Body of pancreas (tissue), 4 donors: Measurements from ENCODE around the gene FBN2. TPM values are rescaled to one million over a fixed set of nuclear protein-coding genes. Genes with fewer than 3 reads are reported as not detected.

ENCODE experiments used
- ATAC-seq: fragments of 150-250 bp; one replicate; pipeline ENCODE4 v1.9.1; 2016
- DNase-seq, 4 donors: peaks; one replicate each; pipeline ENCODE4 v3.0.0-alpha.2; 2019
- H3K27ac ChIP-seq, 4 donors: fragments of 200-600 bp; sonication (generic); 1 replicate in 3 of 4; 2 replicates in 1 of 4; pipeline versions ENCODE4 v1.5.1 to v1.6.1; 2016 to 2019; ENCODE audit warnings: mild to moderate bottlenecking in 1 of 4, mixed read lengths in 1 of 4, moderate library complexity in 1 of 4
- H3K27me3 ChIP-seq, 2 donors: fragments of 200-600 bp; sonication (generic); one replicate each; pipeline ENCODE4 v1.6.0; 2016; ENCODE audit warnings: mild to moderate bottlenecking in 1 of 2
- H3K36me3 ChIP-seq, 2 donors: fragments of 200-600 bp; sonication (generic); replicated peaks in 1 of 2; 2 replicates each; pipeline ENCODE4 v1.5.1; 2016; ENCODE audit warnings: low read depth in 2 of 2; ENCODE audit not compliant: insufficient read depth in 1 of 2
- H3K4me1 ChIP-seq: fragments of 200-600 bp; sonication (generic); one replicate; pipeline ENCODE4 v1.6.0; 2016
- H3K4me3 ChIP-seq, 2 donors: fragments of 200-600 bp; sonication (generic); 1 replicate in 1 of 2; 2 replicates in 1 of 2; pipeline ENCODE4 v1.5.1; 2016 to 2019
- H3K9me3 ChIP-seq, 3 donors: fragments of 200-600 bp; sonication (generic); 1 replicate in 2 of 3; 2 replicates in 1 of 3; pipeline ENCODE4 v1.5.1; 2016
- POLR2A ChIP-seq, 3 donors: fragments of 450-650 bp; IDR thresholded peaks; one replicate each; pipeline ENCODE4 v1.6.1; 2016; ENCODE audit warnings: antibody characterized with exemption in 3 of 3, mild to moderate bottlenecking in 2 of 3
- WGBS, 2 donors: methylation state at CpG; one replicate each; pipeline ENCODE4 v1.1.5; 2017; 5-methylcytosine and 5-hydroxymethylcytosine counted together
- intact Hi-C: fragments of 100-400 bp; cut with DNase I; formaldehyde crosslinking; loops from one replicate; pipeline ENCODE4 v1.15.1; 2023
- total RNA-seq, 2 donors: library from RNA; depleted of rRNA; stranded (reverse); fragments of >200 nt; gene quantifications; one replicate each; pipeline ENCODE4 v1.1.0, GENCODE V29; 2016
- TF ChIP-seq, protein P1 (sequence below), 7 experiments: fragments of 450-650 bp in 4 of 7; fragments of 200-600 bp in 3 of 7; sonication (generic) in 3 of 7; IDR thresholded peaks; one replicate each; pipeline ENCODE4 v1.5.1; 2016 to 2019; ENCODE audit warnings: antibody characterized with exemption in 7 of 7

FBN2 gene
- total RNA-seq, 2 donors from 2014 or later = 0.26 TPM; not detected in 1

- no peaks in the 10 kb centered on the region for H3K4me1 ChIP-seq
- DNase-seq (no peak), ATAC-seq (no peak)
- no peaks in the 10 kb centered on the region for H3K36me3 ChIP-seq
- TF ChIP-seq POLR2A (IDR thresholded peaks at IDR 0.05) = no peak
- TF ChIP-seq, protein P1, sequence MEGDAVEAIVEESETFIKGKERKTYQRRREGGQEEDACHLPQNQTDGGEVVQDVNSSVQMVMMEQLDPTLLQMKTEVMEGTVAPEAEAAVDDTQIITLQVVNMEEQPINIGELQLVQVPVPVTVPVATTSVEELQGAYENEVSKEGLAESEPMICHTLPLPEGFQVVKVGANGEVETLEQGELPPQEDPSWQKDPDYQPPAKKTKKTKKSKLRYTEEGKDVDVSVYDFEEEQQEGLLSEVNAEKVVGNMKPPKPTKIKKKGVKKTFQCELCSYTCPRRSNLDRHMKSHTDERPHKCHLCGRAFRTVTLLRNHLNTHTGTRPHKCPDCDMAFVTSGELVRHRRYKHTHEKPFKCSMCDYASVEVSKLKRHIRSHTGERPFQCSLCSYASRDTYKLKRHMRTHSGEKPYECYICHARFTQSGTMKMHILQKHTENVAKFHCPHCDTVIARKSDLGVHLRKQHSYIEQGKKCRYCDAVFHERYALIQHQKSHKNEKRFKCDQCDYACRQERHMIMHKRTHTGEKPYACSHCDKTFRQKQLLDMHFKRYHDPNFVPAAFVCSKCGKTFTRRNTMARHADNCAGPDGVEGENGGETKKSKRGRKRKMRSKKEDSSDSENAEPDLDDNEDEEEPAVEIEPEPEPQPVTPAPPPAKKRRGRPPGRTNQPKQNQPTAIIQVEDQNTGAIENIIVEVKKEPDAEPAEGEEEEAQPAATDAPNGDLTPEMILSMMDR (IDR thresholded peaks at IDR 0.05) = no peak
- WGBS, 2 donors = 69 to 74% methylated on average over 13 of the region's 13 CpGs
- H3K9me3 ChIP-seq = no peaks in the 10 kb centered on the region
- no peak overlapping the region for H3K27ac ChIP-seq
- H3K27me3 ChIP-seq = no peaks in the 10 kb centered on the region
- H3K4me3 ChIP-seq = no peak overlapping the region
- intact Hi-C loops = no loop called here
These were observed 21.6 kb upstream of the FBN2 start for GRCh38 chr5:128559300-128560297.

DNA sequence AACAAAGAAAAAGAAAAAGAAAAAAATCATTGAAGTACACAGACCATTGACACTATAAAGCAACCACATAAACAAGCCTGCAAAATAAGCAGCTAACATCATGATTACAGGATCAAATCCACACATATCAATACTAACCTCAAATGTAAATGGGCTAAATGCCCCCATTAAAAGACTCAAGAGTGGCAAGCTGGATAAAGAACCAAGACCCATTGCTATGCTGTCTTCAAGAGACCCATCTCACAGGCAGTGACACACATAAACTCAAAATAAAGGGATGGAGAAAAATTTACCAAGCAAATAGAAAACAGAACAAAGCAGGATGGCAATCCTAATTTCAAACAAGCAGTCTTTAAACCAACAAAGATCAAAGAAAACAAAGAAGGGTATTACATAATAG lies 15.7 kb upstream of the FBN2 start:
- H3K27me3 ChIP-seq = no peaks in the 10 kb centered on the region
- no peak overlapping the region for H3K27ac ChIP-seq
- H3K4me1 ChIP-seq = no peaks in the 10 kb centered on the region
- DNase-seq (no peak), ATAC-seq (no peak)
- intact Hi-C loops = no loop called here
- H3K4me3 ChIP-seq = no peak overlapping the region
- TF ChIP-seq, protein P1 (IDR thresholded peaks at IDR 0.05) = no peak
- TF ChIP-seq POLR2A (IDR thresholded peaks at IDR 0.05) = no peak
- H3K9me3 ChIP-seq = peaks cover 0 to 11% (median 0%) of the 10 kb centered on the region in 3 donors
- H3K36me3 ChIP-seq = no peaks in the 10 kb centered on the region

- no peaks in the 10 kb centered on the region for H3K4me1 ChIP-seq
- H3K27ac ChIP-seq = no peak overlapping the region
- DNase-seq (no peak), ATAC-seq (no peak)
- peaks cover 0 to 11% (median 0%) of the 10 kb centered on the region in 3 donors for H3K9me3 ChIP-seq
- intact Hi-C loops = no loop called here
- TF ChIP-seq POLR2A (IDR thresholded peaks at IDR 0.05) = no peak
- TF ChIP-seq, protein P1 (IDR thresholded peaks at IDR 0.05) = no peak
- no peak overlapping the region for H3K4me3 ChIP-seq
- H3K36me3 ChIP-seq = no peaks in the 10 kb centered on the region
- no peaks in the 10 kb centered on the region for H3K27me3 ChIP-seq
- 26 to 100% methylated on average over 1 of the region's 1 CpG for WGBS, 2 donors
These were observed 13.4 kb upstream of the FBN2 start for GRCh38 chr5:128551476-128551875.

DNA sequence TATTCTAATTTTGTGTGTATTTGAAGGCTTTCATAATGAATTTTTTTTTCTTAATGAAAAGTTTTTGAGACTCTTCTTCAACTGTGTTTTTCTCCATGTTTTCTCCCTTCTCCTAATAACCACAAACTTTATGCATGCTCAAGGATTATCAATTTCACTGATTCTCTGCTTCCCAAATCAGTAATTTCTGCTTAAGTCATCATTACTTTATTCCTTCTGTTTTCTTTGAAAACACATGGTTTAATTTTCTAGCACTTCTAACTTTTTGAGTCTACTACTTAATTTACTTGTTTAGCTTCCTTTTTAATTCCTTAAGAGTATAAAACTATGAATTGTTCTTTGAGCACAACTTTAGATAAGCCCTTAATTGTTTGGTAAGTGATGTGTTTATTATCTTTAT lies 11.5 kb upstream of the FBN2 start:
- Histone ChIP-seq H3K4me1 (no peaks in the 10 kb centered on the region), H3K4me3 (no peak overlapping the region), H3K27me3 (no peaks in the 10 kb centered on the region), H3K27ac (no peak overlapping the region), H3K36me3 (no peaks in the 10 kb centered on the region), H3K9me3 (peaks cover 0 to 11% (median 0%) of the 10 kb centered on the region in 3 donors)
- DNase-seq = no peak
- intact Hi-C loops = no loop called here
- no peak for ATAC-seq
- TF ChIP-seq, protein P1 (IDR thresholded peaks at IDR 0.05) = no peak
- TF ChIP-seq POLR2A (IDR thresholded peaks at IDR 0.05) = no peak
